PC-9 (cell line): ENCODE measurements around the gene CAST. TPM values are rescaled to one million over a fixed set of nuclear protein-coding genes. Genes with fewer than 3 reads are reported as not detected.
A peak's percentile ranks its signal among the peaks of the same experiment; 100 is the strongest.

Experiments used
- BruUV-seq: library from RNA; stranded (reverse); fragments of 400-500 nt; replicated peaks from 2 replicates; lab custom pipeline; 2021; lab: Mats Ljungman, UMichigan
- CTCF ChIA-PET: fragments of 300-600 bp; sonication (Branson Sonifier 250); formaldehyde crosslinking; loops from one replicate; lab custom pipeline; 2022; ENCODE audit warnings: antibody characterized with exemption; lab: Charles Lee
- POLR2A ChIA-PET: fragments of 300-600 bp; sonication (Branson Sonifier 250); formaldehyde crosslinking; loops from one replicate; lab custom pipeline; 2022; ENCODE audit warnings: antibody characterized with exemption; ENCODE audit not compliant: unreplicated experiment; lab: Charles Lee
- DNase-seq, 2 experiments: peaks; one replicate each; pipeline versions ENCODE4 v3.0.0 to v3.0.0-alpha.2; 2015 to 2022; ENCODE audit warnings: mixed read lengths in 1 of 2
- H2AFZ ChIP-seq: fragments of 200-600 bp; sonication (generic); 2 replicates; pipeline ENCODE4 v1.8.1; 2017; ENCODE audit warnings: antibody characterized with exemption
- H3F3A ChIP-seq: fragments of 200-600 bp; sonication (generic); 2 replicates; pipeline ENCODE4 v1.8.1; 2017; ENCODE audit warnings: antibody characterized with exemption, mild to moderate bottlenecking, low read depth; ENCODE audit not compliant: insufficient read depth
- H3K27ac ChIP-seq: fragments of 200-600 bp; sonication (generic); 2 replicates; pipeline ENCODE4 v1.6.1; 2016; ENCODE audit warnings: mixed run types
- H3K27me3 ChIP-seq: fragments of 200-600 bp; sonication (generic); 2 replicates; pipeline ENCODE4 v1.6.1; 2016; ENCODE audit warnings: low read depth, mixed run types; ENCODE audit not compliant: insufficient read depth
- H3K36me3 ChIP-seq: fragments of 200-600 bp; sonication (generic); 2 replicates; pipeline ENCODE4 v1.6.1; 2016; ENCODE audit warnings: low read depth, mixed run types
- H3K4me1 ChIP-seq: fragments of 200-600 bp; sonication (generic); replicated peaks from 2 replicates; pipeline ENCODE4 v1.6.1; 2016; ENCODE audit warnings: mixed run types; ENCODE audit not compliant: insufficient read depth
- H3K4me2 ChIP-seq: fragments of 200-600 bp; sonication (generic); 2 replicates; pipeline ENCODE4 v1.6.1; 2017; ENCODE audit warnings: mixed run types
- H3K4me3 ChIP-seq: fragments of 200-600 bp; sonication (generic); 2 replicates; pipeline ENCODE4 v1.6.1; 2016; ENCODE audit warnings: mixed run types
- H3K79me2 ChIP-seq: fragments of 200-600 bp; sonication (generic); 2 replicates; pipeline ENCODE4 v1.6.1; 2017; ENCODE audit warnings: low read depth, mixed run types
- H3K9me2 ChIP-seq: fragments of 200-600 bp; sonication (generic); 2 replicates; pipeline ENCODE4 v1.8.1; 2017; ENCODE audit warnings: mild to moderate bottlenecking; ENCODE audit not compliant: insufficient read depth
- H3K9me3 ChIP-seq: fragments of 200-600 bp; sonication (generic); 2 replicates; pipeline ENCODE4 v1.8.1; 2016; ENCODE audit warnings: low read depth; ENCODE audit not compliant: insufficient read depth
- H4K20me1 ChIP-seq: fragments of 200-600 bp; sonication (generic); 2 replicates; pipeline ENCODE4 v1.8.1; 2017; ENCODE audit not compliant: insufficient read depth
- EZH2 ChIP-seq: fragments of 200-600 bp; sonication (generic); IDR thresholded peaks from 2 replicates; pipeline ENCODE4 v1.8.0; 2017; ENCODE audit warnings: antibody characterized with exemption, low read depth
- intact Hi-C: fragments of 100-400 bp; cut with micrococcal nuclease; formaldehyde crosslinking; loops from one replicate; pipeline ENCODE4 v1.10.0; 2022; ENCODE audit not compliant: unreplicated experiment
- total RNA-seq: library from RNA; stranded (reverse); gene quantifications from 2 replicates; pipeline ENCODE4 v1.2.3, GENCODE V29; 2021
- TF ChIP-seq, protein P1 (sequence below): fragments of 200-600 bp; sonication (generic); conservative IDR thresholded peaks from 2 replicates; pipeline ENCODE4 v1.6.1; 2017; ENCODE audit warnings: mixed run types, antibody characterized with exemption, mild to moderate bottlenecking, moderate library complexity

Gene CAST
- total RNA-seq, 1 experiment from 2014 or later: 289 TPM

DNA sequence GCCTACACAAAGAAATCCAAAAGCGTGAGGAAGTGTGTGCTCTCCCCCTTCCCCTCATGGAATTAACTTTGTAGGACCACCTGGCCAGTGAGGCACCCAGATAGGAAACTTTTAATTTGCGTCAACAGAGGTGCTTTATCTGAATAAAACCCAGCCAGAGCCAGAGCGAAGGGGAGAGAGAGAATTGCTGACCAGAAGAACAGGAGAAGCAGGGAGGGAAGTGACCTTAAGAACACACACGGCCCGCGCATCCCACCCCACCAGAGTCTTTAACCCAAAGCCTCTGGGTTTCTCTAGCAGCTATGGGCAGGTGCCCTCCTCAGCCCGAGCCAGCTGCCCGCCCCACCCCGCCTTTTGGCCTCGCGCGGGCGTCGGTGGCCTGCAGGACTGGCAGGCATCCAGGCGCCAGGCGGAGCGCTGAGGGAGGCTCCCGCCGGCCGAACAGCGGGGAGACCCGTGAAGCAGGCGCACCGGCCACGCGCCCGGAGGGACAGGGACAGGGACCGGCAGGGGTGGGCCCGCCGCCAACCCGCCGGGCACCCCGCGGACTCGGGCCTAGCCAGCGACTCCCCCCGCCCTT, 145.0 kb downstream of the CAST start:
- Histone ChIP-seq H3K4me2 (peak overlapping the region; percentile 91), H3K4me3 (peak overlapping the region; percentile 89), H3K9me2 (no peaks in the 10 kb centered on the region), H3K79me2 (no peaks in the 10 kb centered on the region), H3K27ac (peak overlapping the region; percentile 96), H3K4me1 (peaks cover 9% of the 10 kb centered on the region; the same call in 1 of the 2 replicates), H3K9me3 (no peaks in the 10 kb centered on the region), H2AFZ (peak overlapping the region; percentile 82), H3K36me3 (no peaks in the 10 kb centered on the region), H3K27me3 (no peaks in the 10 kb centered on the region), H4K20me1 (no peaks in the 10 kb centered on the region), H3F3A (no peaks in the 10 kb centered on the region)
- BruUV-seq: TSS peak; percentile 40
- ChIA-PET CTCF (interaction anchor here (0.6 kb wide), 1 partner anchor 120 kb away, joined by 4 read pairs; no protein-coding TSS in a partner anchor), POLR2A (interaction anchor here (0.7 to 1.0 kb wide), 3 partner anchors 61 to 161 kb away, joined by 3 to 8 read pairs (median 4); no protein-coding TSS in a partner anchor)
- peak; percentile 51 to 82 for DNase-seq
- TF ChIP-seq, protein P1, sequence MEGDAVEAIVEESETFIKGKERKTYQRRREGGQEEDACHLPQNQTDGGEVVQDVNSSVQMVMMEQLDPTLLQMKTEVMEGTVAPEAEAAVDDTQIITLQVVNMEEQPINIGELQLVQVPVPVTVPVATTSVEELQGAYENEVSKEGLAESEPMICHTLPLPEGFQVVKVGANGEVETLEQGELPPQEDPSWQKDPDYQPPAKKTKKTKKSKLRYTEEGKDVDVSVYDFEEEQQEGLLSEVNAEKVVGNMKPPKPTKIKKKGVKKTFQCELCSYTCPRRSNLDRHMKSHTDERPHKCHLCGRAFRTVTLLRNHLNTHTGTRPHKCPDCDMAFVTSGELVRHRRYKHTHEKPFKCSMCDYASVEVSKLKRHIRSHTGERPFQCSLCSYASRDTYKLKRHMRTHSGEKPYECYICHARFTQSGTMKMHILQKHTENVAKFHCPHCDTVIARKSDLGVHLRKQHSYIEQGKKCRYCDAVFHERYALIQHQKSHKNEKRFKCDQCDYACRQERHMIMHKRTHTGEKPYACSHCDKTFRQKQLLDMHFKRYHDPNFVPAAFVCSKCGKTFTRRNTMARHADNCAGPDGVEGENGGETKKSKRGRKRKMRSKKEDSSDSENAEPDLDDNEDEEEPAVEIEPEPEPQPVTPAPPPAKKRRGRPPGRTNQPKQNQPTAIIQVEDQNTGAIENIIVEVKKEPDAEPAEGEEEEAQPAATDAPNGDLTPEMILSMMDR: no peak
- no peak for TF ChIP-seq EZH2
- intact Hi-C loops: loop anchor here (5.0 kb wide), 1 partner anchor 70 kb away; the partner anchor contains the start of gene ERAP2

DNA sequence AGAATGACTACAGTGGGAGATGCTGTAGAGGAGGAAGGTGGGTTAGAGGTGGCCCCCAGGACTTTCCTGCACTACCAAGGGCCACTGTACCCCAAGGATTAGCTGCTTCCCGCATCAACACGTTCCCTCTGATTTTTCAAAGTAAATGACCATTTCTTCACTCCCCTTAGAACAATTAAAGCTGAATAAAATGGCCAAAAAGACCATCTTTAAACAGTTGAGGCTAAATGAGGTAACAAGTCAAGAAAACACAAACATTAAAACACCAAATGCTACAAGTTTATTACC, 146.3 kb downstream of the CAST start:
- H3K9me2 ChIP-seq: no peaks in the 10 kb centered on the region
- intact Hi-C loops: loop anchor here (2.0 to 5.0 kb wide), 2 partner anchors 69 to 126 kb away; partner anchors contain the start of gene ERAP2
- H3K9me3 ChIP-seq: no peaks in the 10 kb centered on the region
- H3K4me2 ChIP-seq: peak overlapping the region; percentile 91
- peak overlapping the region; percentile 96 for H3K27ac ChIP-seq
- no peaks in the 10 kb centered on the region for H3K79me2 ChIP-seq
- TF ChIP-seq, protein P1: no peak
- no peak for TF ChIP-seq EZH2
- CTCF ChIA-PET: no interaction called here
- no peaks in the 10 kb centered on the region for H3K36me3 ChIP-seq
- H3K27me3 ChIP-seq: no peaks in the 10 kb centered on the region
- BruUV-seq: TSS peak; percentile 74
- no peaks in the 10 kb centered on the region for H4K20me1 ChIP-seq
- DNase-seq: no peak
- peaks cover 9% of the 10 kb centered on the region; the same call in 1 of the 2 replicates for H3K4me1 ChIP-seq
- POLR2A ChIA-PET: interaction anchor here (0.8 kb wide), 1 partner anchor 69 kb away, joined by 35 read pairs; no protein-coding TSS in a partner anchor
- H3F3A ChIP-seq: no peaks in the 10 kb centered on the region
- peak overlapping the region; percentile 89 for H3K4me3 ChIP-seq
- H2AFZ ChIP-seq: peak overlapping the region; percentile 82

DNA sequence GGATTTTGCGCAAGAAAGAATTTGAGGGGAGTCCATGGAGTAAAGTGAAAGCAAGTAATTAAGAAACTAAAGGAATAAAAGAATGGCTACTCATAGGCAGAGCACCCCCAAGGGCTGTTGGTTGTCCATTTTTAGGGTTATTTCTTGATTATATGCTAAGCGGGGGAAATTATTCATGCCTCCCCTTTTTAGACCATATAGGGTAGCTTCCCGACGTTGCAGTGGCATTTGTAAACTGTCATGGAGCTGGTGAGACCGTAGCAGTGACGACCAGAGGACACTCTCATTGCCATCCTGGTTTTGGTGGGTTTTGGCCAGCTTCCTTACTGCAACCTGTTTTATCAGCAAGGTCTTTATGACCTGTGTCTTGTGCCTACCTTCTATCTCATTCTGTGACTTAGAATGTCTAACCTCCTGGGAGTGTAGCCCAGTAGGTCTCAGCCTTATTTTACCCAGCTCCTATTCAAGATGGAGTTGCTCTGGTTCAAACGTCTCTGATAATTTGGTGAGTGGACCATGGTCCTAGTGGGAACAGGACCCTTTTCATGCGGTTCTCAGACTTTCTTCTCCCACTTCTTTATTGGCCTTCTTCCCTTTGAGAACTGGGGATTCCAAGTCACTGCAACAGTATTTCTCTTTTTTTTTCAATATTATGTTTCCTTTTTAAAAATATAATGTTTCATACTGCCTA, 146.8 kb downstream of the CAST start:
- Histone ChIP-seq H3K9me3 (no peaks in the 10 kb centered on the region), H3K9me2 (no peaks in the 10 kb centered on the region), H4K20me1 (no peaks in the 10 kb centered on the region), H3K79me2 (no peaks in the 10 kb centered on the region), H3K36me3 (no peaks in the 10 kb centered on the region), H3K27ac (peak overlapping the region; percentile 96; the same call in 1 of the 2 replicates), H3K27me3 (no peaks in the 10 kb centered on the region), H3K4me2 (peak overlapping the region; percentile 91), H3K4me1 (peaks cover 9% of the 10 kb centered on the region; the same call in 1 of the 2 replicates), H2AFZ (peak overlapping the region; percentile 82), H3F3A (no peaks in the 10 kb centered on the region), H3K4me3 (peak overlapping the region; percentile 89)
- no TSS peak for BruUV-seq
- no peak for DNase-seq
- intact Hi-C loops: loop anchor here (2.0 to 5.0 kb wide), 2 partner anchors 68 to 126 kb away; partner anchors contain the start of gene ERAP2
- POLR2A ChIA-PET: interaction anchor here (0.8 kb wide), 1 partner anchor 68 kb away, joined by 35 read pairs; no protein-coding TSS in a partner anchor
- TF ChIP-seq, protein P1: no peak
- TF ChIP-seq EZH2: no peak
- CTCF ChIA-PET: no interaction called here
